ENCODE results near the gene IDNK. TPM values are rescaled to one million over a fixed set of nuclear protein-coding genes. Genes with fewer than 3 reads are reported as not detected.

The IDNK gene
- total RNA-seq = 1 to 10 TPM; 2.8 to 3.9 TPM

DNA sequence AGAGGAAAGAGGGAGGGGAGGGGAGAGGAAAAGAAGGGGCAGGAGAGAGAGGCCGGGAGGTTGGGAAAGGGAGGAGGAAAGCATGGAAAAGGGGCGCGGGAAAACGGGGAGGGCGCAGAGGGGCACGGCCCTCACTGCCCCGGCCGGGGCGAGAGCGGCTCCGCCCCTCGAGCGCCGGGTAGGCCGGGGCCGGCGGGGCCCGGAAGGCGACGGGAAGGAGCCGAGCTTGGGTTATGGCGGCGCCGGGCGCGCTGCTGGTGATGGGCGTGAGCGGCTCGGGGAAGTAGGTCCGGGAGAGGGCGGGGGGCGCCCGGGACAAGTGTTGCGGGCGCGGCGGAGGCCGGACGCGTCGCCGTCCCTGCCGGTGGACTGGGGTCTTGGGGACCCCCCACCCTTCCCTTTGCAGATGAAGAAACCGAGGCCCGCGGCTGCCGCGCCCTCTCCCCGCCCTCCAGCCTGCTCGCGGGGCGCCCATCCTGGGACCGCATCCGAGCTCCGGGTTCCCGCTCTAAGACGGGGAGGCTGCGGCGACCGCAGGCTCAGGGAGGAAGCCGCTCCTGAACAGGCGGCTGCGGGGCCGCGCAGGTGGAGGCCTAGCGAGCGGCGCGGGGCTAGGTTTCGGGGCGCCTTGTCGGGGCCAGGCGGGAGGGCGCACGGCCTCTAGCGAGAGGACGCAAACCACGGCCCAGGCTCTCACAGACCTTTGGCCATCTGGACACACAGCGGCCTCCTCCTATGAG is at the start of gene IDNK:
IDNK (plus strand) TSS at position 205 of the 740 bp plus-strand sequence; CDS start at position 234, 29 bp downstream.
- H3K4me3 ChIP-seq = peak within 1 kb of the TSS; percentile 74 to 82
- TF ChIP-seq, protein P1, sequence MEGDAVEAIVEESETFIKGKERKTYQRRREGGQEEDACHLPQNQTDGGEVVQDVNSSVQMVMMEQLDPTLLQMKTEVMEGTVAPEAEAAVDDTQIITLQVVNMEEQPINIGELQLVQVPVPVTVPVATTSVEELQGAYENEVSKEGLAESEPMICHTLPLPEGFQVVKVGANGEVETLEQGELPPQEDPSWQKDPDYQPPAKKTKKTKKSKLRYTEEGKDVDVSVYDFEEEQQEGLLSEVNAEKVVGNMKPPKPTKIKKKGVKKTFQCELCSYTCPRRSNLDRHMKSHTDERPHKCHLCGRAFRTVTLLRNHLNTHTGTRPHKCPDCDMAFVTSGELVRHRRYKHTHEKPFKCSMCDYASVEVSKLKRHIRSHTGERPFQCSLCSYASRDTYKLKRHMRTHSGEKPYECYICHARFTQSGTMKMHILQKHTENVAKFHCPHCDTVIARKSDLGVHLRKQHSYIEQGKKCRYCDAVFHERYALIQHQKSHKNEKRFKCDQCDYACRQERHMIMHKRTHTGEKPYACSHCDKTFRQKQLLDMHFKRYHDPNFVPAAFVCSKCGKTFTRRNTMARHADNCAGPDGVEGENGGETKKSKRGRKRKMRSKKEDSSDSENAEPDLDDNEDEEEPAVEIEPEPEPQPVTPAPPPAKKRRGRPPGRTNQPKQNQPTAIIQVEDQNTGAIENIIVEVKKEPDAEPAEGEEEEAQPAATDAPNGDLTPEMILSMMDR (IDR thresholded peaks at IDR 0.05) = peak in 1 of 2 donors; percentile 10
- H3K27ac ChIP-seq = peak within 1 kb of the TSS; percentile 84
- DNase-seq (ENCODE audit: low spot score) = no peak
- peaks cover 0 to 15% of the 10 kb centered on the region in 2 donors for H3K4me1 ChIP-seq
- H3K9me3 ChIP-seq = no peaks in the 10 kb centered on the region
- no peaks in the 10 kb centered on the region for H3K36me3 ChIP-seq
- no peaks in the 10 kb centered on the region for H3K27me3 ChIP-seq

- no peak overlapping the region for H3K4me3 ChIP-seq
- H3K27ac ChIP-seq = no peak overlapping the region
- no peaks in the 10 kb centered on the region for H3K27me3 ChIP-seq
- H3K9me3 ChIP-seq = peaks cover 0 to 9% of the 10 kb centered on the region in 2 donors
- no peaks in the 10 kb centered on the region for H3K36me3 ChIP-seq
- TF ChIP-seq, protein P1 (IDR thresholded peaks at IDR 0.05) = no peak
- DNase-seq (ENCODE audit: low spot score) = no peak
- H3K4me1 ChIP-seq = peaks cover 0 to 14% of the 10 kb centered on the region in 2 donors
Observed at GRCh38 chr9:83574482-83574881, 48.5 kb upstream of the IDNK start.

- Histone ChIP-seq H3K4me3 (no peak overlapping the region), H3K4me1 (no peaks in the 10 kb centered on the region), H3K36me3 (no peaks in the 10 kb centered on the region), H3K9me3 (peaks cover 0 to 10% of the 10 kb centered on the region in 2 donors), H3K27me3 (no peaks in the 10 kb centered on the region), H3K27ac (no peak overlapping the region)
- no peak for DNase-seq (ENCODE audit: low spot score)
- TF ChIP-seq, protein P1 (IDR thresholded peaks at IDR 0.05) = no peak
Observed at GRCh38 chr9:83582029-83582428, 40.9 kb upstream of the IDNK start.

GRCh38 chr9:83583151-83584014 is 39.6 kb upstream of the IDNK start:
- no peaks in the 10 kb centered on the region for H3K36me3 ChIP-seq
- H3K27ac ChIP-seq = no peak overlapping the region
- TF ChIP-seq, protein P1 (IDR thresholded peaks at IDR 0.05) = peak; percentile 49 to 78
- DNase-seq (ENCODE audit: low spot score) = peak; percentile 63
- peaks cover 0 to 10% of the 10 kb centered on the region in 2 donors for H3K9me3 ChIP-seq
- H3K27me3 ChIP-seq = no peaks in the 10 kb centered on the region
- H3K4me3 ChIP-seq = no peak overlapping the region
- no peaks in the 10 kb centered on the region for H3K4me1 ChIP-seq

DNA sequence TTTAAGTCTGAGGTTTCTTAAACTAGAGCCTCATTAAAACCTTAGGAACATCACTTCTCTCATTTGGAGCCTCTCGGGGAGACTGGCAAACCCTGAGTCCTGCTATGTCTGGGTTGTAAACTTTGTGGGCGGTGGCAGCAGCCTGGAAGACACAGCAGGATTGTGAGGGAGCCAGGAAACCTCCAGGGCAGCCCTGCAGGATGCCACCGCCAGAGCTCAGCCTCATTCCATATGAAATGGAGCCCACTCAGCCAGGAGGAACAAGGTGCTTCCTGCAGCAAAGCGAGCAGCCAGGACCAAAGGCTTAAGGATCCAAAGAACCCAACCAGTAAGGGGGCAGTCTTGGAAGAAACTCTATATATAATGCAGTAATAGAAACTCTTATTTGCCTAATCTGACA is 37.9 kb upstream of the IDNK start:
- no peak overlapping the region for H3K27ac ChIP-seq
- no peaks in the 10 kb centered on the region for H3K4me1 ChIP-seq
- no peaks in the 10 kb centered on the region for H3K9me3 ChIP-seq
- no peaks in the 10 kb centered on the region for H3K27me3 ChIP-seq
- TF ChIP-seq, protein P1 (IDR thresholded peaks at IDR 0.05) = no peak
- no peak overlapping the region for H3K4me3 ChIP-seq
- no peaks in the 10 kb centered on the region for H3K36me3 ChIP-seq
- no peak for DNase-seq (ENCODE audit: low spot score)

Data from right atrium auricular region (tissue), 2 donors.